PC-9 (cell line): ENCODE data around the gene MBD4. TPM values are rescaled to one million over a fixed set of nuclear protein-coding genes. Genes with fewer than 3 reads are reported as not detected.
"Not testable (repeated sequence)": the region's sequence is repeated elsewhere in the genome, so short reads cannot be mapped to it uniquely, and the experiment has no call there.

ENCODE experiments used
- BruUV-seq: library from RNA; stranded (reverse); fragments of 400-500 nt; replicated peaks from 2 replicates; lab custom pipeline; 2021; lab: Mats Ljungman, UMichigan
- CTCF ChIA-PET: fragments of 300-600 bp; sonication (Branson Sonifier 250); formaldehyde crosslinking; loops from one replicate; lab custom pipeline; 2022; ENCODE audit warnings: antibody characterized with exemption; lab: Charles Lee
- POLR2A ChIA-PET: fragments of 300-600 bp; sonication (Branson Sonifier 250); formaldehyde crosslinking; loops from one replicate; lab custom pipeline; 2022; ENCODE audit warnings: antibody characterized with exemption; ENCODE audit not compliant: unreplicated experiment; lab: Charles Lee
- DNase-seq, 2 experiments: peaks; one replicate each; pipeline versions ENCODE4 v3.0.0 to v3.0.0-alpha.2; 2015 to 2022; ENCODE audit warnings: mixed read lengths in 1 of 2
- H2AFZ ChIP-seq: fragments of 200-600 bp; sonication (generic); 2 replicates; pipeline ENCODE4 v1.8.1; 2017; ENCODE audit warnings: antibody characterized with exemption
- H3F3A ChIP-seq: fragments of 200-600 bp; sonication (generic); 2 replicates; pipeline ENCODE4 v1.8.1; 2017; ENCODE audit warnings: antibody characterized with exemption, mild to moderate bottlenecking, low read depth; ENCODE audit not compliant: insufficient read depth
- H3K27ac ChIP-seq: fragments of 200-600 bp; sonication (generic); 2 replicates; pipeline ENCODE4 v1.6.1; 2016; ENCODE audit warnings: mixed run types
- H3K27me3 ChIP-seq: fragments of 200-600 bp; sonication (generic); 2 replicates; pipeline ENCODE4 v1.6.1; 2016; ENCODE audit warnings: low read depth, mixed run types; ENCODE audit not compliant: insufficient read depth
- H3K36me3 ChIP-seq: fragments of 200-600 bp; sonication (generic); 2 replicates; pipeline ENCODE4 v1.6.1; 2016; ENCODE audit warnings: low read depth, mixed run types
- H3K4me1 ChIP-seq: fragments of 200-600 bp; sonication (generic); replicated peaks from 2 replicates; pipeline ENCODE4 v1.6.1; 2016; ENCODE audit warnings: mixed run types; ENCODE audit not compliant: insufficient read depth
- H3K4me2 ChIP-seq: fragments of 200-600 bp; sonication (generic); 2 replicates; pipeline ENCODE4 v1.6.1; 2017; ENCODE audit warnings: mixed run types
- H3K4me3 ChIP-seq: fragments of 200-600 bp; sonication (generic); 2 replicates; pipeline ENCODE4 v1.6.1; 2016; ENCODE audit warnings: mixed run types
- H3K79me2 ChIP-seq: fragments of 200-600 bp; sonication (generic); 2 replicates; pipeline ENCODE4 v1.6.1; 2017; ENCODE audit warnings: low read depth, mixed run types
- H3K9me2 ChIP-seq: fragments of 200-600 bp; sonication (generic); 2 replicates; pipeline ENCODE4 v1.8.1; 2017; ENCODE audit warnings: mild to moderate bottlenecking; ENCODE audit not compliant: insufficient read depth
- H3K9me3 ChIP-seq: fragments of 200-600 bp; sonication (generic); 2 replicates; pipeline ENCODE4 v1.8.1; 2016; ENCODE audit warnings: low read depth; ENCODE audit not compliant: insufficient read depth
- H4K20me1 ChIP-seq: fragments of 200-600 bp; sonication (generic); 2 replicates; pipeline ENCODE4 v1.8.1; 2017; ENCODE audit not compliant: insufficient read depth
- CTCF ChIP-seq: fragments of 200-600 bp; sonication (generic); conservative IDR thresholded peaks from 2 replicates; pipeline ENCODE4 v1.6.1; 2017; ENCODE audit warnings: mixed run types, antibody characterized with exemption, mild to moderate bottlenecking, moderate library complexity
- EZH2 ChIP-seq: fragments of 200-600 bp; sonication (generic); IDR thresholded peaks from 2 replicates; pipeline ENCODE4 v1.8.0; 2017; ENCODE audit warnings: antibody characterized with exemption, low read depth
- intact Hi-C: fragments of 100-400 bp; cut with micrococcal nuclease; formaldehyde crosslinking; loops from one replicate; pipeline ENCODE4 v1.10.0; 2022; ENCODE audit not compliant: unreplicated experiment
- total RNA-seq: library from RNA; stranded (reverse); gene quantifications from 2 replicates; pipeline ENCODE4 v1.2.3, GENCODE V29; 2021

The MBD4 gene
- total RNA-seq, 1 experiment from 2014 or later = 48.6 TPM

GRCh38 chr3:129399145-129399894, 40.4 kb downstream of the MBD4 start:
- no peaks in the 10 kb centered on the region for H3K36me3 ChIP-seq
- H3F3A ChIP-seq = peaks cover 7% of the 10 kb centered on the region; the same call in 1 of the 2 replicates
- peak overlapping the region; percentile 89 for H2AFZ ChIP-seq
- peaks cover 40% of the 10 kb centered on the region for H3K79me2 ChIP-seq
- ChIA-PET CTCF (interaction anchor here (0.6 to 1.0 kb wide), 7 partner anchors 16 to 650 kb away, joined by 3 to 7 read pairs (median 4); a partner anchor contains a TSS), POLR2A (interaction anchor here (0.6 to 0.7 kb wide), 4 partner anchors 30 to 1495 kb away, joined by 5 to 16 read pairs (median 10); partner anchors contain the start of gene ATP2C1)
- peak overlapping the region; percentile 95 for H3K4me2 ChIP-seq
- peaks cover 9% of the 10 kb centered on the region for H3K4me1 ChIP-seq
- H4K20me1 ChIP-seq = no peaks in the 10 kb centered on the region
- peak; percentile 81 to 88 for DNase-seq
- TF ChIP-seq EZH2 (no peak), CTCF (peak; percentile 54)
- H3K27ac ChIP-seq = peak overlapping the region; percentile 56
- H3K9me2 ChIP-seq = no peaks in the 10 kb centered on the region
- H3K27me3 ChIP-seq = no peaks in the 10 kb centered on the region
- intact Hi-C loops = loop anchor here (5.0 kb wide), 1 partner anchor 43 kb away; the partner anchor contains the start of gene IFT122
- H3K4me3 ChIP-seq = peak overlapping the region; percentile 81
- H3K9me3 ChIP-seq = no peaks in the 10 kb centered on the region
- no TSS peak for BruUV-seq

GRCh38 chr3:129398803-129399144, 41.0 kb downstream of the MBD4 start:
- peak overlapping the region; percentile 89 for H2AFZ ChIP-seq
- H3K4me2 ChIP-seq = peak overlapping the region; percentile 95
- H3K27me3 ChIP-seq = no peaks in the 10 kb centered on the region
- no peak for TF ChIP-seq EZH2
- no peak for TF ChIP-seq CTCF
- H3K27ac ChIP-seq = peak overlapping the region; percentile 56
- no peaks in the 10 kb centered on the region for H3K9me3 ChIP-seq
- H3K4me1 ChIP-seq = peaks cover 9% of the 10 kb centered on the region
- no peak for DNase-seq
- POLR2A ChIA-PET = no interaction called here
- H3F3A ChIP-seq = peaks cover 7% of the 10 kb centered on the region; the same call in 1 of the 2 replicates
- peak overlapping the region; percentile 81 for H3K4me3 ChIP-seq
- TSS peak; percentile 55 for BruUV-seq
- no peaks in the 10 kb centered on the region for H3K9me2 ChIP-seq
- H3K36me3 ChIP-seq = no peaks in the 10 kb centered on the region
- CTCF ChIA-PET = interaction anchor here (1.0 kb wide), 1 partner anchor 15 kb away, joined by 4 read pairs; no protein-coding TSS in a partner anchor
- intact Hi-C loops = loop anchor here (5.0 kb wide), 1 partner anchor 44 kb away; the partner anchor contains the start of gene IFT122
- H4K20me1 ChIP-seq = no peaks in the 10 kb centered on the region
- H3K79me2 ChIP-seq = peaks cover 40% of the 10 kb centered on the region

- H3K79me2 ChIP-seq = peaks cover 38% of the 10 kb centered on the region
- intact Hi-C loops, H4K20me1 ChIP-seq, H3K9me2 ChIP-seq, BruUV-seq, CTCF ChIA-PET, H3K27me3 ChIP-seq, H2AFZ ChIP-seq, DNase-seq, H3K4me2 ChIP-seq, POLR2A ChIA-PET, H3K27ac ChIP-seq, H3K9me3 ChIP-seq, H3K4me3 ChIP-seq: not testable (repeated sequence)
- peaks cover 13% of the 10 kb centered on the region; the same call in 1 of the 2 replicates for H3K36me3 ChIP-seq
- H3F3A ChIP-seq = peaks cover 15% of the 10 kb centered on the region
- peaks cover 44% of the 10 kb centered on the region for H3K4me1 ChIP-seq
Measured at GRCh38 chr3:129393760-129394564, 45.8 kb downstream of the MBD4 start.
